ENCODE data around the gene SLC38A10. TPM values are rescaled to one million over a fixed set of nuclear protein-coding genes. Genes with fewer than 3 reads are reported as not detected.

The SLC38A10 gene
- total and polyA plus RNA-seq, 2 of the 4 experiments (the other 2 are of a cell fraction), result 12.7 to 46.7 TPM

DNA sequence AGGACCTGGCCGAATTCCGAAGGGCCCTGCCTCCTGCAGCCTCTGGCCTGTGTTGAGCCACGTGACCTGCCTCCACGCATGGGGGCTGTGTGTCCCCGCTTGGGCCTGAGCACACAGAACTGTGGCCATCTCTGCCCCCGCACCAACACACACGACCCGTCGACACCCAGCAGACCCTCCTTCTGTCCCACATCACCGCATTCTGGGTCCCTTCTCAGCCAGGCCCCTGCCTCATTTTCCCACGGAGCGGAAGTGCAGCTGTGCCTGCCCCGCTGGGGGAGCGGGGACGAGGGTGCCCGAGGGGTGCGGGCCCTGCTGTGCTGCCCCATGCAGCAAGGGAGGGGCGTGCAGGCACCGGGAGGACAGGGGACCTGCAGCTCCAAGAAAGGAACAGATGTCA lies 37.6 kb downstream of the SLC38A10 start:
- H2AK9ac ChIP-seq (replicated peaks; ENCODE audit: low read depth, low read length, poor library complexity), result peak overlapping the region; percentile 12
- H2AK5ac ChIP-seq (ENCODE audit: low read depth, low read length), result no peak overlapping the region
- H3K9me3 ChIP-seq (ENCODE audit: control insufficient read depth, insufficient read depth, low read length), result no peaks in the 10 kb centered on the region
- peaks cover 22% of the 10 kb centered on the region for H4K20me1 ChIP-seq (ENCODE audit: insufficient read depth, low read length)
- H3K23ac ChIP-seq (ENCODE audit: low read depth, low read length), result no peak overlapping the region
- ChIA-PET CTCF (no interaction called here), POLR2A (ENCODE audit: unreplicated experiment) (no interaction called here)
- no TSS peak for BruUV-seq (replicated peaks)
- no peak overlapping the region for H3K27ac ChIP-seq (ENCODE audit: insufficient read depth, low read length)
- DNase-seq (no peak), ATAC-seq (ENCODE audit: low read depth) (no peak)
- no peak overlapping the region for H2AFZ ChIP-seq (replicated peaks; ENCODE audit: low read length, poor library complexity)
- H3K4me2 ChIP-seq (ENCODE audit: low read depth, low read length), result no peak overlapping the region
- no peak overlapping the region for H4K5ac ChIP-seq (ENCODE audit: low read depth, low read length)
- peaks cover 12% of the 10 kb centered on the region for H3K4me1 ChIP-seq (ENCODE audit: control insufficient read depth, insufficient read depth, low read length)
- H3K14ac ChIP-seq (replicated peaks; ENCODE audit: low read depth, low read length), result no peak overlapping the region
- no peak for TF ChIP-seq NFE2L2 (IDR thresholded peaks at IDR 0.05; ENCODE audit: low read depth, low read length)
- H3K27me3 ChIP-seq (ENCODE audit: control insufficient read depth, insufficient read depth, low read length), result no peaks in the 10 kb centered on the region
- no peak overlapping the region for H3K56ac ChIP-seq (ENCODE audit: extremely low read depth, insufficient read depth, low read length)
- H4K91ac ChIP-seq (ENCODE audit: insufficient read depth, low read depth, low read length), result no peak overlapping the region
- H3K36me3 ChIP-seq (ENCODE audit: control insufficient read depth, insufficient read depth, low read length), result peaks cover 39% of the 10 kb centered on the region
- H2BK20ac ChIP-seq (ENCODE audit: low read depth, low read length), result no peak overlapping the region
- no peak overlapping the region for H4K8ac ChIP-seq (ENCODE audit: low read depth in 2 of 2, low read length in 2 of 2)
- H3K9me1 ChIP-seq (ENCODE audit: insufficient read depth, low read length), result peaks cover 7% of the 10 kb centered on the region
- H3K9ac ChIP-seq (ENCODE audit: low read depth, low read length), result no peak overlapping the region
- no peak overlapping the region for H3K18ac ChIP-seq (ENCODE audit: low read depth, low read length)
- no peak overlapping the region for H3K4ac ChIP-seq (ENCODE audit: low read depth, low read length)
- H2BK120ac ChIP-seq (ENCODE audit: low read depth, low read length), result no peak overlapping the region
- intact Hi-C loops (cut with micrococcal nuclease), result no loop called here
- dilution Hi-C loops (cut with HindIII; ENCODE audit: low sequenced_read_pairs, unreplicated experiment), result no loop called here
- in situ Hi-C loops (cut with MboI; ENCODE audit: low sequenced_read_pairs), result loop anchor here (5.0 kb wide), 1 partner anchor 225 kb away; no protein-coding TSS in a partner anchor
- H2BK5ac ChIP-seq (ENCODE audit: low read depth, low read length, poor library complexity, severe bottlenecking), result no peak overlapping the region
- WGBS, 2 experiments (ENCODE audit: extremely low coverage in 2 of 2, insufficient read length in 1 of 2), result 94% methylated on average over 14 of the region's 19 CpGs; no CpG with 5 or more reads in 1 of the 2 experiments
- H2BK15ac ChIP-seq (ENCODE audit: low read depth, low read length), result no peak overlapping the region
- peaks cover 9 to 20% of the 10 kb centered on the region in 2 experiments; a peak in 3 of 4 replicates for H3K79me1 ChIP-seq (ENCODE audit: low read depth in 1 of 2, low read length in 2 of 2)
- no peak overlapping the region for H3K4me3 ChIP-seq (ENCODE audit: insufficient read depth, low read depth, low read length)

All from IMR-90 (cell line).